Endothelial cell of umbilical vein (primary cell): ENCODE results near the gene SORCS3. TPM values are rescaled to one million over a fixed set of nuclear protein-coding genes. Genes with fewer than 3 reads are reported as not detected.

ENCODE experiments used
- BruUV-seq: library from RNA; stranded (reverse); fragments of 400-500 nt; replicated peaks from 2 replicates; lab custom pipeline; 2021; lab: Mats Ljungman, UMichigan
- CTCF ChIA-PET: fragments of 300-600, 350-600 bp; sonication (Branson Sonifier 250); formaldehyde crosslinking; loops from one replicate; lab custom pipeline; 2021; ENCODE audit warnings: antibody characterized with exemption, inconsistent platforms; lab: Charles Lee
- POLR2A ChIA-PET: fragments of 300-600, 350-600 bp; sonication (Branson Sonifier 250); formaldehyde crosslinking; loops from one replicate; lab custom pipeline; 2021; ENCODE audit warnings: antibody characterized with exemption, inconsistent platforms; lab: Charles Lee
- DNase-seq: peaks from one replicate; pipeline ENCODE4 v3.0.0-alpha.2; 2011; ENCODE audit warnings: low read depth, low spot score
- FAIRE-seq: peaks from 2 replicates; lab custom pipeline; 2011; peaks lifted over from hg19 to GRCh38; lab: Jason Lieb, UNC
- H2AFZ ChIP-seq: 2 replicates; pipeline ENCODE4 v1.6.0; 2012; ENCODE audit warnings: low read depth, low read length, control low read depth, inconsistent platforms
- H3K27ac ChIP-seq: 2 replicates; pipeline ENCODE4 v1.5.1; 2011; ENCODE audit warnings: low read depth, mild to moderate bottlenecking, control low read depth, low read length, moderate library complexity; ENCODE audit not compliant: insufficient read depth
- H3K27me3 ChIP-seq, 2 experiments: 2 replicates each; pipeline versions ENCODE4 v1.6.0 to v1.6.1; 2011; ENCODE audit warnings: low read length in 2 of 2, mixed read lengths in 1 of 2; ENCODE audit not compliant: control insufficient read depth in 2 of 2, insufficient read depth in 2 of 2
- H3K36me3 ChIP-seq, 2 experiments: 2 replicates in 1 of 2; 3 replicates in 1 of 2; pipeline ENCODE4 v1.5.1; 2011; ENCODE audit warnings: low read length in 2 of 2, mild to moderate bottlenecking in 1 of 2, moderate library complexity in 1 of 2; ENCODE audit not compliant: control insufficient read depth in 2 of 2, insufficient read depth in 2 of 2; ENCODE audit errors: extremely low read depth in 1 of 2
- H3K4me1 ChIP-seq: 3 replicates; pipeline ENCODE4 v1.5.1; 2011; ENCODE audit warnings: mild to moderate bottlenecking, low read length; ENCODE audit not compliant: control insufficient read depth, insufficient read depth; ENCODE audit errors: extremely low read depth
- H3K4me2 ChIP-seq: 2 replicates; pipeline ENCODE4 v1.6.1; 2011; ENCODE audit warnings: low read length, control low read depth, mixed read lengths; ENCODE audit not compliant: insufficient read depth
- H3K4me3 ChIP-seq, 3 experiments: fragments of 200-600 bp in 1 of 3; sonication (generic), shearing (Covaris generic) in 1 of 3; replicated peaks in 1 of 3; 2 replicates each; pipeline ENCODE4 v1.5.1; 2011 to 2016; ENCODE audit warnings: control low read depth in 3 of 3, low read length in 3 of 3, mild to moderate bottlenecking in 2 of 3, inconsistent platforms in 1 of 3, low read depth in 1 of 3, moderate library complexity in 1 of 3; ENCODE audit not compliant: insufficient read depth in 1 of 3
- H3K79me2 ChIP-seq: 2 replicates; pipeline ENCODE4 v1.6.0; 2012; ENCODE audit warnings: low read length, inconsistent platforms; ENCODE audit not compliant: control insufficient read depth, insufficient read depth
- H3K9ac ChIP-seq: replicated peaks from 2 replicates; pipeline ENCODE3; 2011; ENCODE audit warnings: low read length, control low read depth; ENCODE audit not compliant: insufficient read depth; ENCODE audit errors: extremely low read depth
- H3K9me1 ChIP-seq: replicated peaks from 3 replicates; pipeline ENCODE4 v1.6.0; 2011; ENCODE audit warnings: mild to moderate bottlenecking, low read length; ENCODE audit not compliant: control insufficient read depth, insufficient read depth; ENCODE audit errors: extremely low read depth
- H3K9me3 ChIP-seq: replicated peaks from 2 replicates; pipeline ENCODE4 v1.5.1; 2012; ENCODE audit warnings: low read length, inconsistent platforms; ENCODE audit not compliant: control insufficient read depth, insufficient read depth
- H4K20me1 ChIP-seq: replicated peaks from 2 replicates; pipeline ENCODE3; 2011; ENCODE audit warnings: mild to moderate bottlenecking, low read length; ENCODE audit not compliant: control insufficient read depth, insufficient read depth; ENCODE audit errors: extremely low read depth
- CTCF ChIP-seq, 2 donors: IDR thresholded peaks; 1 replicate in 1 of 2; 2 replicates in 1 of 2; pipeline ENCODE4 v1.5.1; 2011; ENCODE audit warnings: low read length in 2 of 2, mild to moderate bottlenecking in 2 of 2, moderate library complexity in 2 of 2, control low read depth in 1 of 2, inconsistent platforms in 1 of 2, low read depth in 1 of 2; ENCODE audit not compliant: insufficient read depth in 1 of 2; ENCODE audit errors: extremely low read depth in 1 of 2
- EZH2 ChIP-seq: IDR thresholded peaks from 2 replicates; pipeline ENCODE4 v1.6.1; 2012; ENCODE audit warnings: borderline replicate concordance, low read depth, mild to moderate bottlenecking, moderate library complexity, low read length, inconsistent platforms; ENCODE audit not compliant: severe bottlenecking
- FOS ChIP-seq: IDR thresholded peaks from 2 replicates; pipeline ENCODE4 v1.6.1; 2011; ENCODE audit warnings: mild to moderate bottlenecking, low read length, moderate library complexity, borderline replicate concordance; ENCODE audit not compliant: insufficient read depth
- GATA2 ChIP-seq: IDR thresholded peaks from 2 replicates; pipeline ENCODE4 v1.7.0; 2011; ENCODE audit warnings: low read depth, mild to moderate bottlenecking, moderate library complexity, mixed read lengths, low read length; ENCODE audit not compliant: insufficient read length, insufficient read depth
- JUN ChIP-seq: IDR thresholded peaks from 2 replicates; pipeline ENCODE4 v1.6.1; 2011; ENCODE audit warnings: borderline replicate concordance, low read depth; ENCODE audit not compliant: insufficient read length, insufficient read depth
- MAX ChIP-seq: IDR thresholded peaks from 2 replicates; pipeline ENCODE4 v1.6.1; 2011; ENCODE audit not compliant: insufficient read depth, insufficient read length
- MYC ChIP-seq: IDR thresholded peaks from one replicate; pipeline ENCODE4 v1.6.1; 2011; ENCODE audit warnings: mild to moderate bottlenecking, low read depth, low read length
- POLR2A ChIP-seq: IDR thresholded peaks from 2 replicates; pipeline ENCODE4 v1.6.1; 2012; ENCODE audit warnings: low read depth, mild to moderate bottlenecking, control low read depth, low read length
- POLR2AphosphoS5 ChIP-seq: IDR thresholded peaks from 2 replicates; pipeline ENCODE4 v1.6.1; 2012; ENCODE audit warnings: low read depth, mild to moderate bottlenecking, control low read depth, low read length, moderate library complexity; ENCODE audit not compliant: insufficient read depth
- dilution Hi-C: fragments of 300-500 bp; cut with MboI; formaldehyde crosslinking; loops from one replicate; pipeline ENCODE4 v1.15.0; 2019; ENCODE audit warnings: low sequenced_read_pairs; ENCODE audit not compliant: extremely low pct_ligation_motif_present
- intact Hi-C: fragments of 100-400 bp; cut with micrococcal nuclease; formaldehyde crosslinking; loops from one replicate; pipeline ENCODE4 v1.10.0; 2022
- polyA plus RNA-seq, 4 experiments: library from polyadenylated mRNA; depleted of rRNA in 3 of 4; stranded (reverse) in 3 of 4; unstranded in 1 of 4; fragments of >200 nt; gene quantifications; 2 replicates each; pipeline versions ENCODE4 v1.2.1 to v1.2.3, GENCODE V29; 2011 to 2012; ENCODE audit warnings: missing spikeins in 1 of 4
- total RNA-seq: library from RNA; stranded (reverse); gene quantifications from 2 replicates; pipeline ENCODE4 v1.2.3, GENCODE V29; 2021

Gene SORCS3
- total and polyA plus RNA-seq, 2 donors (not counting 3 experiments of a cell fraction or from before 2014, with no cell fraction given): not detected

GRCh38 chr10:104938031-104938430 lies 296.9 kb downstream of the SORCS3 start:
- H3K9me1 ChIP-seq: no peaks in the 10 kb centered on the region
- FAIRE-seq: no peak
- H3K79me2 ChIP-seq: no peaks in the 10 kb centered on the region
- H3K4me3 ChIP-seq: no peak overlapping the region
- H3K9me3 ChIP-seq: peaks cover 5% of the 10 kb centered on the region
- DNase-seq: no peak
- no peaks in the 10 kb centered on the region for H3K36me3 ChIP-seq
- no TSS peak for BruUV-seq
- ChIA-PET POLR2A (no interaction called here), CTCF (no interaction called here)
- no peak overlapping the region for H3K9ac ChIP-seq
- H4K20me1 ChIP-seq: no peaks in the 10 kb centered on the region
- no peak overlapping the region for H3K4me2 ChIP-seq
- no peaks in the 10 kb centered on the region for H3K27me3 ChIP-seq
- no peaks in the 10 kb centered on the region for H3K4me1 ChIP-seq
- no peak overlapping the region for H3K27ac ChIP-seq
- TF ChIP-seq FOS (no peak), JUN (no peak), POLR2AphosphoS5 (no peak), CTCF (IDR thresholded peaks at IDR 0.05; ENCODE audit: extremely low read depth in 1 of 2, insufficient read depth in 1 of 2, low read depth in 1 of 2, low read length in 2 of 2) (no peak), POLR2A (no peak), EZH2 (no peak), MAX (no peak), GATA2 (no peak), MYC (no peak)
- H2AFZ ChIP-seq: no peak overlapping the region
- intact Hi-C loops: no loop called here
- dilution Hi-C loops: no loop called here
